ENCODE measurements around the gene SMC3. TPM values are rescaled to one million over a fixed set of nuclear protein-coding genes. Genes with fewer than 3 reads are reported as not detected.
A peak's percentile ranks its signal among the peaks of the same experiment; 100 is the strongest.

Gene SMC3
- polyA plus RNA-seq, 1 donor from 2014 or later = 70.1 TPM

DNA sequence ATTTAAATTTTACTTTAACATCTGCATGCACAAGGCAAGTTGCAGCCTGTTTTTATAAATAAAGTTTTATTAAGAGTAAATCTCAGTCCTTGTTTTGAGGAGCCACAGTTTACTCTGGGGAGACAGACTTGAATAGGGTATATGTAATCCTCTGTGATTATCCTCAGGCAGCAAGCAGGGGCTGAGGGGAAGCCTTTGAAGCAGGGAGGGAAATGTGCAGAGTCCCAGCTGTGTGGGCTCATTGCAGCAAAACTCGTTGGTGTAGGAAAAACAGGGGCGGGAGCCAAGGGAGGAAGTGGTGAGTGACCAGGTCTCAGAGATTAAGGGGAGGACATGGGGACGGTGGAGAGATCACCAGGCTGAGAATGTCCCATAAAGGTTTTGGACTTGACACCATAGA, 34.3 kb upstream of the SMC3 start:
- Mint-ChIP-seq H3K27ac (no peak overlapping the region), H3K27me3 (peaks cover 10% of the 10 kb centered on the region), H3K36me3 (no peaks in the 10 kb centered on the region), H3K4me3 (no peak overlapping the region), H3K4me1 (peaks cover 22 to 27% (median 25%) of the 10 kb centered on the region in 3 donors), H3K9me3 (no peaks in the 10 kb centered on the region)

DNA sequence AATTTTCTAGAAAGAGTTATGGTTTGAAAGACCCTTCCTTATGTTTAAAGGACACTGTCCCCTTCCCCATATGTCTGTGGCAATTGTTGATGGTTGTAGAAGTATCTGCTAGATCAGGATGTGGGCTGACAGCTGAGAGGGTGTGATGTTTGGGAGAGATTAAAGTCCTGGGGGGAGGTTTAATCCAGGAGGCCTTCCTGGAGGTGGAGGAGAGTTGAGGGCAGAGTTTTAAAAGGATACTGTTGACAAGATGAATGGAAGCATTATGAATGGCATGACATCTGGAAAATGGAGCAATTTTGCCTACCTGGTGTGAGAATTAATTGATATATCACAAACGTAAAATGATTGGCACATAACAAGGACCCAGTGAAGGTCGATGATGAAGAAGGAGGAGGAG, 32.9 kb upstream of the SMC3 start:
- Mint-ChIP-seq H3K27me3 (peaks cover 7% of the 10 kb centered on the region), H3K27ac (no peak overlapping the region), H3K36me3 (no peaks in the 10 kb centered on the region), H3K9me3 (no peaks in the 10 kb centered on the region), H3K4me1 (peaks cover 16 to 20% (median 19%) of the 10 kb centered on the region in 3 donors), H3K4me3 (no peak overlapping the region)

DNA sequence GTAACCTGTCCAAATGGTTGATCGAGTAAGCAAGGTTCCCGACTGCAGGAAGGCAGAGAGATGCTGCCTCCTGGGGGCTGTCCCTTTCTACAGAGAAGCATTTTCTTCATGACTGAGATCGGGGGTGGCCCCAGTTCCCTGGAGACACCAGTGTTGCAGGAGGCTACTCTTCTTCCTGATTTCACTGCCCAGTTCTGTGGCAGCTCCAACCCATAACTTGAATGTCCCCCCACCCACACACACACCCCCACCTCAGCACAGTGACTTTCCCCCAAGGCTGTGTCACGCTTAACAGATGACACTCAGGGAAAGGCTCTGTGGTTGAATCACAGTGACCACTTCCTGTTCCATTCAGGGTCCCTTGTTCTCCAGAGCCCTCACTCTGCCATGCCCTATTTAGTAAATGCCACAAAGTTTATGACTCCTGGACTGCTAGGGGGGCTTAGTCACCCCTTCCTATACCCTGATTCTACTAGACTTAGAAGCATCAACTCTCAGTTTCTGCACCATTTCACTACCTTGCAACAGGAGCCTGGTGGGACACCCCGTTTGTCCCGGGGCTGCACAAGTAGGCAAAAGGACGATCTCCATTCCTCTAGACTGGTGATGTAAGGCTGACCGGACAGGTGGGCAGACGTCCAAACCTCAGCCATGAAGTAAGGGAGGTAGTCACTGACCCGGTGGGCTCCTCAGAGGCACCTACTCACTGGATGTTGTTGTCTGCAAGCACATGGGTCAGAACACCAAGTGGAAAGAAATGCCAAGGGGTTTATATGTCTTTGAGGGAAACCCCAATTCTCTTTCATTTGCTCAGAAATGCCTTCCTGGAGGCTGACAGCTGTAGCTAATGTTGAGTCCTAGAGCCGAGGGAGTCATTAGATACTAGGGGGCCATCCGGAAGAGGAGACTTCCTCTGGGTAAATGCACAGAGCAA, 31.3 kb upstream of the SMC3 start:
- Mint-ChIP-seq H3K9me3 (no peaks in the 10 kb centered on the region), H3K4me3 (peak overlapping the region in 2 of 4 donors; percentile 41 to 66), H3K27me3 (peaks cover 4% of the 10 kb centered on the region), H3K36me3 (no peaks in the 10 kb centered on the region), H3K4me1 (peaks cover 16 to 18% (median 16%) of the 10 kb centered on the region in 3 donors), H3K27ac (no peak overlapping the region)

DNA sequence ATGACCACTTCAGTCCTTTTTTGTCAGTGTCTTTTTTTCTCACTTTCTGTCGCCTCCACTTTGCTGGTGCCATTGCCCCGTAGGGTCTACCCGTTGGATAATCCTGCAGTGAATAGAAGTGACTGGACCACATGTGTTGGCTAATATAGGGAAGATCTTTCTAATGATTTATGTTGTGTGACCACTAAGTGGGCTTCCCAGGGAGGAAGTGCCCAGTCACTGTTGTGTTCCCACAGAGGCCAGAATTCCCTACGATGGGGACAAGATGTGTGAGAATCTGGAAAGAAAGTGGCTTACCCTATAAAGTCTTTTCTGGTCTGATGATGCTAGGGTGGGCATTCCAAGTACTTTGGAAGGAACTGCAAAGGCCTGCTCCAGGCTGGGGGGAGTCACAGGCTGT, 28.4 kb upstream of the SMC3 start:
- Mint-ChIP-seq H3K4me3 (no peak overlapping the region), H3K4me1 (peaks cover 12 to 18% (median 16%) of the 10 kb centered on the region in 3 donors), H3K9me3 (no peaks in the 10 kb centered on the region), H3K27me3 (no peaks in the 10 kb centered on the region), H3K27ac (no peak overlapping the region), H3K36me3 (no peaks in the 10 kb centered on the region)

DNA sequence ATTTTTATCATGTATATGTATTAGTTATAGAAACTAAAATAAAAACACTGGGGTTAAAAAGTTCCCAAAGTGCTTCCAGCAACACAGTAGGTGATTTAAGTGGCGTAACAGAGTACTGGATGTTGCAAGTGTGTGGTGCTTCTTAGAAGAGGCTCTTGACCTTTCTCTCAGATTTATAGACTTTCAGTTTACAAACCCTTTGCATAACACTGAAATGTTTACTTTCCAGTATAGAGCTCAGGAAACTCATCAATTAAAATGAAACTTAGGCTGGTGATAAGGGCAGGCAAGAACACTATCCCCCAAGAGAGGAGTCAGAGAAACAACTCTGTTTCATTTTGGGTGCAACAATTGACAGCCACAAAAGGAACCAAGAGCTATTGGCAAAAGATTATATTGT, 27.5 kb upstream of the SMC3 start:
- H3K36me3 Mint-ChIP-seq = no peaks in the 10 kb centered on the region
- H3K9me3 Mint-ChIP-seq = no peaks in the 10 kb centered on the region
- H3K27me3 Mint-ChIP-seq = no peaks in the 10 kb centered on the region
- no peak overlapping the region for H3K4me3 Mint-ChIP-seq
- no peak overlapping the region for H3K27ac Mint-ChIP-seq
- peaks cover 12 to 15% (median 15%) of the 10 kb centered on the region in 3 donors for H3K4me1 Mint-ChIP-seq

DNA sequence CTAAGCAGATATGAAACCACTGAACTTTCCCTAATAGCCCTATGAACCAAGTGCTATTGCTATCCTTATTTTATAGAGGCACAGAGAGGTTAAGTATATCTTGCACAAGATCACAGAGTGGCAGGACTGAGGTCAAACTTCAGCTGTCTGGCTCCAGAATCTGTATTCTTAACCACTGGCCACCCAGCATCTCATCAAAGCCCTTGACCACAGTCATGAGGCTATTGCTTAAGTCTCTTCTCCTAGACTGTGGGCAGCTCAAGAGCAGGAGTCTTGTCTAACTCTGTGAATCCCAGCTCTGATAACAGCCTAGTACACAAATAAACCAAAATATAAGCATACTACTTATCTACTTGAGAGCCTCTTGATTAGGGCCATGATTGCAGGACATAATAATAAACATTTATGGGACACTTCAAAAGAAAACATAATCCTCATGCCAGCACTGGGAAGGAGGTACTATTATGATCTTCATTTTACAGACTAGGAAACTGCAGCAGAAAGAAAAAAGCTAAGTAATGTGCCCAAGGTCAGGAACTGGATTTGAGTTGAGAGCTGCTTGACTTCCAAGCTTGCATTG, 22.4 kb upstream of the SMC3 start:
- Mint-ChIP-seq H3K4me3 (peak overlapping the region in 1 of 4 donors; percentile 17), H3K27me3 (peaks cover 2% of the 10 kb centered on the region), H3K27ac (no peak overlapping the region), H3K9me3 (no peaks in the 10 kb centered on the region), H3K36me3 (no peaks in the 10 kb centered on the region), H3K4me1 (peaks cover 0 to 4% (median 0%) of the 10 kb centered on the region in 3 donors)

DNA sequence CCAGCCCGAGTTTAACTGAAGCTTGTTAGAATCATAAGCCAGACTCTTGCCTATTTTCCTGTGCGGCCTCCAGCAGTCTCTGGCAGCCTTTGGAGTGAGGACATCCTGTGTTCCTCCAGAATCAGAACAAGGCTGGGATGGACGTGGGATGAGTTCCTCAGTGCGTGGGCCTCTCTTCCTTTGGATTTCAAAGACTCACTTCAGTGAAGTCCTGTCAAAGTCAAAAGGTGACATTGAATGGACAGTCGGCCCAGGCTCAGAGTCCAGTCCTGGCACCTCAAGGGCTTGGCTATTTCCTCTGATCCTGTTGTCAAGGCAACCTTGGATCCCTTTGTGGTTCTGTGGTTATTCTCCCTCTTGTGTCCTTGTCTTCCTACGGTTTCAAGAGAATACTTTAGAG, 21.4 kb upstream of the SMC3 start:
- no peak overlapping the region for H3K4me3 Mint-ChIP-seq
- no peak overlapping the region for H3K27ac Mint-ChIP-seq
- peaks cover 6% of the 10 kb centered on the region for H3K27me3 Mint-ChIP-seq
- no peaks in the 10 kb centered on the region for H3K36me3 Mint-ChIP-seq
- H3K4me1 Mint-ChIP-seq = peaks cover 0 to 4% (median 0%) of the 10 kb centered on the region in 3 donors
- H3K9me3 Mint-ChIP-seq = no peaks in the 10 kb centered on the region

DNA sequence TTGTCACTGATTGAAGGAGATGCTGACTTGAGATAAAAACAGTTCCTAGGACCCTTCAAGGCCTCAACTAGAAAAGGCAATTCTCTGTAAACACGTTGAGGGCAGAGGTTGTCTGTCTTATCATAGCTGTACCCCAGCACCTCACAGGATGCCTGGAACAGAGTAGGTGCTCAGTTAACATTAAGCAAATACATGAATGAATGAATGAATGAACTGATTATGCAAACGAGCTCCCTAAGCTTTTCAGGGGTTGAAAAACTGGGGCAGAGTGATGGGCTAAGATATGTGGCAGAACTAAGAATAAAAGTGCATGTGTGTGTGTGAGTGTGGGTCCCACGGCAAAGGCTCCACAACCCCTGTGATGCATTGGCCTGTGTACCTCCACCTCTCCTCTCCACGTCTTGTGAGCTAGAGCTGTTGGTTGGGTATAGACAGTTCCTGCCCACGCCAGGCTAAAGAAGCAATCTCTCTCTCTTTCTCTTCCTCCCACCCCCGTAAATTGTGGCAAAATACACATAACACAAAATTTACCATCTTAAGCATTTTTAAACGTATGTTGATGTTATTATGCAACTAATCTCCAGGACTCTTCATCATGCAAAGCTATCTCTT, 20.9 kb upstream of the SMC3 start:
- H3K36me3 Mint-ChIP-seq = no peaks in the 10 kb centered on the region
- peaks cover 0 to 4% (median 0%) of the 10 kb centered on the region in 3 donors for H3K4me1 Mint-ChIP-seq
- no peaks in the 10 kb centered on the region for H3K9me3 Mint-ChIP-seq
- no peak overlapping the region for H3K4me3 Mint-ChIP-seq
- H3K27ac Mint-ChIP-seq = no peak overlapping the region
- peaks cover 6% of the 10 kb centered on the region for H3K27me3 Mint-ChIP-seq

DNA sequence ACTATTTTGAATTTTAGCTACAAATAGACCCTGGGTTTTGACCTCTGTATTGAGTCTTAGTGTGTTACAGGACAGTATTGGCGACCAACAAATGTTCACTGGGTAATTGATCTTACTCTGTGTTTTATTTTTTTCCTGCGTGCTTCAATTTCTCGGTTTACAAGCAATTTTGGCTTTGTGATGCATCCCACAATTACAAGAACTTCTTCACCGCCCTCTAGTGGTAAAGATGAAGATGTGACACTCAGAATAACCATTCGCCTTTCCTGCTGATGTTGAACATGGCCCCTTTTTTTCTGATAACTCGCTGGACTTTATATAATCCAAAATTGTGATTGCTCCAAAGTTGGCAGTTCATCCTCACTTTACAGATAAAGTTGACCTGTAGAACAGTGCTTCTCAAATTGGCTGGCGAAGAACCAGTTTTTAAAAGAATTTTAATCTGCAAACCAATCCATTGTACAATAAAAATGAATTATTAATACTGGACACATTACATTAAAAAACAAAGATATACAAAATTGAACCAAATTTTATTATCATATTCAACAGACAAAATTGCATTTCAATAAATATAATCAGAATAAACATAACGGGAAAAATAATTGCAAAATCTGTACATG, 20.2 kb upstream of the SMC3 start:
- H3K4me1 Mint-ChIP-seq = peaks cover 0 to 4% (median 0%) of the 10 kb centered on the region in 3 donors
- H3K4me3 Mint-ChIP-seq = no peak overlapping the region
- no peaks in the 10 kb centered on the region for H3K36me3 Mint-ChIP-seq
- H3K27me3 Mint-ChIP-seq = peaks cover 6% of the 10 kb centered on the region
- no peak overlapping the region for H3K27ac Mint-ChIP-seq
- H3K9me3 Mint-ChIP-seq = no peaks in the 10 kb centered on the region

DNA sequence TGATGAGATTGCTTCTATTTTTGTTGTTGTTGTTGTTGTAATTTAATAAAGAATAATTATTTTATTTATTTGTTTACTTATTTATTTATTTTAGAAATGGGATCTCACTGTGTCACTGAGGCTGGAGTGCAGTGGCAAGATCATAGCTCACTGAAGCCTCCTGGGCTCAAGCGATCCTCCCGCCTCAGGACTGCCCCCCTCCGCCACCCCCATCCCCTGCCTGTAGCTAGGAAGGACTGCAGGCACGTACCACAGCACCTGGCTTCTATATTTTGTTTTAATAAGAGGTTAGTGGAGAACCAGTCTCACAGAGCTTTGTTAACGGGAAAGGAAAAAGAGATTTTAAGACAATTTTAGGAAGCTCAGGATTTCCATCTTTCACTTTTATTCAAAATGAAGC, 19.5 kb upstream of the SMC3 start:
- H3K4me1 Mint-ChIP-seq = peaks cover 0 to 4% (median 0%) of the 10 kb centered on the region in 3 donors
- H3K36me3 Mint-ChIP-seq = no peaks in the 10 kb centered on the region
- H3K4me3 Mint-ChIP-seq = no peak overlapping the region
- no peak overlapping the region for H3K27ac Mint-ChIP-seq
- peaks cover 6% of the 10 kb centered on the region for H3K27me3 Mint-ChIP-seq
- H3K9me3 Mint-ChIP-seq = peaks cover 0 to 2% (median 0%) of the 10 kb centered on the region in 3 donors

DNA sequence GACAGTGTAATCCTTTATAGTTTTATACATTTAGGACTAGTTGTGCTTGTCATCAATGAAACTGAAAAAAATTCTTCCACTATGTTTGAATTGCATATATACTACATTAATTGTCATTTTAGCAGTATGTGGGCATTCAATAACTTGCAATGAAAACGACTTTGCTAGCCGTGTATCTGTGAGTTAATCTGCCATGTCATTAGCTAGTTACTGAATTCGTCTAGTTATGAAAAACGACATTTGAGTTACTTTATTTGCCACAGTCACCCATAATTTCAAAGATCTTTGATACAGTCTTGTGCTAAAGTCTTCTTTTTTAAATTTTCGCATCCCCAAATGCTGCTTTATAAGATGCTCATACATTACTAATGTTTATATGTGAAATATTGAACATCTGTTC, 18.3 kb upstream of the SMC3 start:
- Mint-ChIP-seq H3K36me3 (no peaks in the 10 kb centered on the region), H3K4me1 (peaks cover 0 to 4% (median 0%) of the 10 kb centered on the region in 3 donors), H3K27me3 (peaks cover 6% of the 10 kb centered on the region), H3K4me3 (no peak overlapping the region), H3K9me3 (peaks cover 0 to 2% (median 0%) of the 10 kb centered on the region in 3 donors), H3K27ac (no peak overlapping the region)

DNA sequence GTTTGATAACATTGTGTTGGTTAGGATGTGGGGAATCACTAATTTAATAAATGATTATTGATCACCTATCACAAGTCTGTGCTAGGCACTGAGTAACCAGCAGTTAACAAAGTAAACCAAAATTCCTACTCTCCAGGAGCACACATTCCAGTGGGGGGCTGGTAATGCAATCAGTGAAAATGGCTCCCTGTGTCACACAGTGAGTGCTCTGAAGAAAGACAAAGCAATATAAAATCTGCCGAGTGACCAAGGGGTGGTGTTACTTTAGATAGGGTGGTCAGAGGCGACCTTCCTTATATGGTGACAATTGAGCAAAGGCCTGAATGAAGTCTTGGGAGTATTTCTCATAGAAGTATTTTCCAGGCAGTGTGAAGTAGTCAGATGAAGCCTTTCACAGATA, 13.6 kb upstream of the SMC3 start:
- peaks cover 6% of the 10 kb centered on the region for H3K27me3 Mint-ChIP-seq
- no peak overlapping the region for H3K4me3 Mint-ChIP-seq
- peaks cover 2 to 4% (median 4%) of the 10 kb centered on the region in 3 donors for H3K4me1 Mint-ChIP-seq
- no peak overlapping the region for H3K27ac Mint-ChIP-seq
- peaks cover 0 to 2% (median 0%) of the 10 kb centered on the region in 3 donors for H3K9me3 Mint-ChIP-seq
- H3K36me3 Mint-ChIP-seq = peaks cover 2% of the 10 kb centered on the region

DNA sequence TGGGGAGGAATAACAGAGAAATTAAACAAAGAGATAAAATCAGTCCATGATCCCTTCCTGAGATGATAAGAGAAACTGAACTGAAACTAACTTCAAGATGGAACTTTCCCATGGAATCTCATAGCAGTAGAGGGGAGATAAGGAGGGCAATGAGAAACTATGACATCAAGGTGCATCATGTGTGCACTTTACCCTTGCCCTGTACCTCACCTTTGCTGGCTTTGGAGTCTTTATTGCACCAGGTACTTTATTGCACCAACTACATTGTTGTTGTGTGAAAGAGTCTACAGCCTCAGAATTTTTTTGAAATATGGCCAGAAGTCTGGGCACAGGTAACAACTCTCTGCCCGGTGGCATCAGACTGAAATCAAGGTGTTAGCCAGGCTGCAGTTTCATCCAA, 11.2 kb upstream of the SMC3 start:
- H3K4me1 Mint-ChIP-seq = peaks cover 2 to 4% (median 4%) of the 10 kb centered on the region in 3 donors
- H3K4me3 Mint-ChIP-seq = no peak overlapping the region
- H3K36me3 Mint-ChIP-seq = peaks cover 2% of the 10 kb centered on the region
- H3K9me3 Mint-ChIP-seq = peaks cover 0 to 2% (median 0%) of the 10 kb centered on the region in 3 donors
- H3K27ac Mint-ChIP-seq = no peak overlapping the region
- peaks cover 7% of the 10 kb centered on the region for H3K27me3 Mint-ChIP-seq

DNA sequence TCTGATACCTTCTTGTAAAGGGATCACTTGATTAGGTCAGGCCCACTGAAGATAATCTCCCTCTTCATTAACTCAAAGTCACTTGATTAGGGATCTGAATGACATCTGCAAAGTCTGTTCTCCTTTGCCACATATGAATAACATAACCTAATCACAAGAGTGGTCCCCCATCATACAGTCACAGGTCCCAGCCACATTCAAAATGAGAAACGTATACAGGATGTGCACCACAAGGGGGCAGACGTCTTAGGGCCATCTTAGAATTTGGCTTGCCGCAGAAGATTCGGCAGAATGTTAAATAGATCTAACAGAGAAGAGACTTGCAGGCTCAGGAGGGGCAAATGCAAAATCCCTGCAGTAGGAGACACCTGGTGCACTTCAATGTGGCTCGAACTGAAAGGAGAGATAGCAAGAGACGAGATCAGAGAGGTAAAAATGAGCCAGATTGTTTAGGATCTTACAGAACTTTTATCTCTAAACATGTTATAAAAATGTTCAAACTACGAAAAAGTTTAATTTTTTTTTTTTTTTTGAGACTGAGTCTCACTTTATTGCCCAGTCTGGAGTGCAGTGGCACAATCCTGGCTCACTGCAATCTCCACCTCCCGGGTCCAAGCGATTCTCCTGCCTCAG, 10.4 kb upstream of the SMC3 start:
- Mint-ChIP-seq H3K4me3 (no peak overlapping the region), H3K9me3 (peaks cover 0 to 2% (median 0%) of the 10 kb centered on the region in 3 donors), H3K4me1 (peaks cover 2 to 4% (median 4%) of the 10 kb centered on the region in 3 donors), H3K27me3 (peaks cover 9% of the 10 kb centered on the region), H3K27ac (peak overlapping the region in 1 of 3 donors; percentile 0), H3K36me3 (peaks cover 2% of the 10 kb centered on the region)
